NB4 (cell line): ENCODE data around the gene PDZRN3.

Experiments used
- DNase-seq: peaks from one replicate; pipeline ENCODE4 v3.0.0; 2010; ENCODE audit warnings: low read depth
- H3K4me3 ChIP-seq: one replicate; pipeline ENCODE4 v1.5.1; 2011; ENCODE audit warnings: mild to moderate bottlenecking, low read depth, low read length, moderate library complexity
- MYC ChIP-seq: IDR thresholded peaks from 2 replicates; pipeline ENCODE4 v1.6.1; 2011; ENCODE audit warnings: low read depth, low read length
- POLR2A ChIP-seq: IDR thresholded peaks from 2 replicates; pipeline ENCODE4 v1.6.1; 2011; ENCODE audit warnings: mild to moderate bottlenecking; ENCODE audit not compliant: insufficient read length; ENCODE audit errors: extremely low read depth
- TF ChIP-seq, protein P1 (sequence below): IDR thresholded peaks from 2 replicates; pipeline ENCODE4 v1.6.1; 2011; ENCODE audit warnings: low read depth, low read length
- TF ChIP-seq, protein P2 (sequence below): IDR thresholded peaks from one replicate; pipeline ENCODE4 v1.5.1; 2012; ENCODE audit warnings: low read depth, low read length

Gene PDZRN3

DNA sequence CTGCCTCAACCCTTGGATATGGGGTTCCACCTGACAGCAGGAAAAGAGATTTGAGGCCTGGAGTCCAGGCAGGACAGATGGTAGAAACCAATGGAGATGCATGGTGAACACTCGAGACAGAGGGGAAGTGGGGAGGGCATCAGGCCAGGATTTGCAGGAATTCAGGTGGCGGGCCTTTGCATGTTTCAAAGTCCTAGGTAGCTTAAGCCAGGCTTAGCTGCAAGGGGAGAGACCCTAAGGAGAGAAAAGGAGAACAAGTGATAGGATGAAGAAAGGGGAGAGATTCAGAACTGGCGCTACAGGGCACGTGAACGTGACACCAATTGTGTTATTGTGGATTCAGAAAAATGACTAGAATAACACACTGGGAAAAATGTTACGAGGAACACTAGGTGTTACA is 182.6 kb downstream of the PDZRN3 start:
- TF ChIP-seq POLR2A (no peak), MYC (no peak)
- TF ChIP-seq, protein P1, sequence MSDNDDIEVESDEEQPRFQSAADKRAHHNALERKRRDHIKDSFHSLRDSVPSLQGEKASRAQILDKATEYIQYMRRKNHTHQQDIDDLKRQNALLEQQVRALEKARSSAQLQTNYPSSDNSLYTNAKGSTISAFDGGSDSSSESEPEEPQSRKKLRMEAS, result no peak
- TF ChIP-seq, protein P2, sequence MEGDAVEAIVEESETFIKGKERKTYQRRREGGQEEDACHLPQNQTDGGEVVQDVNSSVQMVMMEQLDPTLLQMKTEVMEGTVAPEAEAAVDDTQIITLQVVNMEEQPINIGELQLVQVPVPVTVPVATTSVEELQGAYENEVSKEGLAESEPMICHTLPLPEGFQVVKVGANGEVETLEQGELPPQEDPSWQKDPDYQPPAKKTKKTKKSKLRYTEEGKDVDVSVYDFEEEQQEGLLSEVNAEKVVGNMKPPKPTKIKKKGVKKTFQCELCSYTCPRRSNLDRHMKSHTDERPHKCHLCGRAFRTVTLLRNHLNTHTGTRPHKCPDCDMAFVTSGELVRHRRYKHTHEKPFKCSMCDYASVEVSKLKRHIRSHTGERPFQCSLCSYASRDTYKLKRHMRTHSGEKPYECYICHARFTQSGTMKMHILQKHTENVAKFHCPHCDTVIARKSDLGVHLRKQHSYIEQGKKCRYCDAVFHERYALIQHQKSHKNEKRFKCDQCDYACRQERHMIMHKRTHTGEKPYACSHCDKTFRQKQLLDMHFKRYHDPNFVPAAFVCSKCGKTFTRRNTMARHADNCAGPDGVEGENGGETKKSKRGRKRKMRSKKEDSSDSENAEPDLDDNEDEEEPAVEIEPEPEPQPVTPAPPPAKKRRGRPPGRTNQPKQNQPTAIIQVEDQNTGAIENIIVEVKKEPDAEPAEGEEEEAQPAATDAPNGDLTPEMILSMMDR, result no peak
- DNase-seq, result no peak
- no peak overlapping the region for H3K4me3 ChIP-seq

DNA sequence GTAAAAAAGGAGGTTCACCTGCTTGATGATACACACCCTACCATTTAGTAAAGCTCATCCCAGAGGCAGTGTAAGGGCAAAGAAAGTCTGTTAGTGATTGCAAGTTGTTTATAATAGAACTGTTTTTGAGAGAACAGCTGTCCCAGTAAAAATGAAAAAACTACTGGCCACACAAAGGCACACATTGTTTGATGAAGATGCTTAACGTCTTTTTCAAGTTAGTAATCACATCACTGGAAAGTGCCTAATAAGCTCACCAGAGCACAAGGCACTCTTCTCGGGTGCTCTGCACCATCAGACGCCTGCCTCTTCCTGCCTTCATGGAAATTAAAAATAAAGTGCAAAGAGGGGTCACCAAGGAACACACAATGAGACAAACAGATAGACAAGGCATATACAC is 186.9 kb downstream of the PDZRN3 start:
- TF ChIP-seq MYC (no peak), POLR2A (no peak)
- TF ChIP-seq, protein P1, result no peak
- TF ChIP-seq, protein P2, result no peak
- H3K4me3 ChIP-seq, result no peak overlapping the region
- DNase-seq, result no peak

DNA sequence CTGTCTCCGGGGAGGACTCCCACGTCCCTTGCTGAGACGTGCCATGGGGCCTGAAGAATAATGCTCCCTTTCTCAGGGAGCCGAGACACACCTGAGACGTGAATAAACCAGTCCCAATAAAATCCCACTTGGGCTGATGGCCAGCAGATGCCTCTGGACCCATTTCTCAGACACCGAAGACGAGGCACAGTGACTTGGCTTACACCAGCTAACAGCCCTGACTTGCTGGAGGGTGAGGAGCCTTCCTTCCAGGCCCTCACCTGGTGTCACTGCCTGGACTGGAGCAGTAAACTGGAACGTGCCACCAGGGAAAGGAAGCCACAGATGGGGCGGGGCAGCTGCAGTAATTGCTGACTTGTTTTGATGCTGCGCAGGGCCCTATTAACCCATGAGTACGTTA is 189.7 kb downstream of the PDZRN3 start:
- no peak for DNase-seq
- TF ChIP-seq POLR2A, result no peak
- TF ChIP-seq, protein P1, result no peak
- TF ChIP-seq, protein P2, result no peak
- no peak for TF ChIP-seq MYC
- H3K4me3 ChIP-seq, result no peak overlapping the region

DNA sequence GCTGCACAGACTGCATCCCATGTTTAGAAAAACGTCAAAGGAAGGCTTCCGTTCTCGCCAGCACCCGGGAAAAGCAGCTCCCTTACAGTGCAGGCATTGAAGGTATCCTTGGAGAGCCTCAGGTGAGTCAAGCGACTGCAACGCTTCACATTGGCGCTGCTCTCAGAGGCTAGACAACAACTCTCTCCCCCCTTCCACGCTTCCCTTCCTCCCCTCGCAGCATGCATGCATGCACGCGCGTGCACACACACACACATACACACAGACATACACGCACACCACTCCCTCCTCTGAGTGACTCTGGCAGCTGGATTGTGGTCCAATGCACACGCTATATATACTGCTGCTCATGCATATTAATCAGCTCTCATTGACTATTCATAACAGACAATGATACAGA is 191.1 kb downstream of the PDZRN3 start:
- no peak overlapping the region for H3K4me3 ChIP-seq
- no peak for DNase-seq
- TF ChIP-seq POLR2A, result no peak
- TF ChIP-seq, protein P2, result no peak
- no peak for TF ChIP-seq MYC
- TF ChIP-seq, protein P1, result no peak

DNA sequence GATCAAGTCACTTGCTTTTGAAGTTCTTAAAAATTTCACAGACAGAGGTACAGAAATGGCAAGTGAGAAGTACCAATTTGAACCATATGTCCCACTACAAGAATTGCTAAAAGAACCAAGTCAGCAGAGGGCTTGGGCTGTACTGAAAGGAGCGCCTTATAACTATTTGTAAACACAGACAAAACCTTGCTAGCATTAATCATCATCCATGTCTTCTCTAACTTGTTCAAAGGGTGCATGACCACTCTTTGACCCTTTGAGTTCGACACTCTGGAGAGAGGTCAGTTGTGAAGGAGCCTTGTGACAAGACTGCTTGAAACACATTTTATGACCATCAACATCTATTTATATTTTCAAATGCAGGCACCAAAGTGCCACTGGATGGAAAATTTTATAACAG is 191.7 kb downstream of the PDZRN3 start:
- H3K4me3 ChIP-seq, result no peak overlapping the region
- TF ChIP-seq MYC (no peak), POLR2A (no peak)
- TF ChIP-seq, protein P2, result no peak
- TF ChIP-seq, protein P1, result no peak

DNA sequence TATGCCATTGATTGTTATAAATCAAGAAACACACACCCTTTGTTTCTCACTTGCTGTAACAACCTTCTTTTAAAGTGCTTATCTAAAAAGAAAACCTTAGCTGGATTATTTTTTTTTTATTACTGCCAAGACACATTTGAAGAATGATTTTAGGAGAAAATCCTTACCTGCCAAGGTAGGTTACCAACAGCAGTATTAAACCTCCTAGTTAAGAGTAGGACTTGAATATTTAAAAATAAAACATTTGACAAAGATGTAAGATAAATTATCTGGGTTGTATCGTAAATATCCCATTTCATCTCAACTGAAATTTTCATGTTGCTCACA is 192.1 kb downstream of the PDZRN3 start:
- H3K4me3 ChIP-seq, result no peak overlapping the region
- no peak for DNase-seq
- no peak for TF ChIP-seq POLR2A
- TF ChIP-seq, protein P1, result no peak
- no peak for TF ChIP-seq MYC
- TF ChIP-seq, protein P2, result no peak

More for the DNA sequence above, 191.7 kb downstream of the PDZRN3 start:
- no peak for DNase-seq
